Skin of body (tissue), 2 donors: ENCODE data around the gene FRMD6. TPM values are rescaled to one million over a fixed set of nuclear protein-coding genes. Genes with fewer than 3 reads are reported as not detected.
"Not testable (repeated sequence)": the region's sequence is repeated elsewhere in the genome, so short reads cannot be mapped to it uniquely, and the experiment has no call there.

Source experiments
- DNase-seq: peaks from one replicate; lab custom pipeline; 2025; lab: John Stamatoyannopoulos, UW
- total RNA-seq: library from RNA; depleted of rRNA; stranded (reverse); fragments of >200 nt; gene quantifications from one replicate; pipeline ENCODE4 v1.2.3, GENCODE V29; 2014

FRMD6 gene
- total RNA-seq, 1 donor from 2014 or later = 109 TPM

DNA sequence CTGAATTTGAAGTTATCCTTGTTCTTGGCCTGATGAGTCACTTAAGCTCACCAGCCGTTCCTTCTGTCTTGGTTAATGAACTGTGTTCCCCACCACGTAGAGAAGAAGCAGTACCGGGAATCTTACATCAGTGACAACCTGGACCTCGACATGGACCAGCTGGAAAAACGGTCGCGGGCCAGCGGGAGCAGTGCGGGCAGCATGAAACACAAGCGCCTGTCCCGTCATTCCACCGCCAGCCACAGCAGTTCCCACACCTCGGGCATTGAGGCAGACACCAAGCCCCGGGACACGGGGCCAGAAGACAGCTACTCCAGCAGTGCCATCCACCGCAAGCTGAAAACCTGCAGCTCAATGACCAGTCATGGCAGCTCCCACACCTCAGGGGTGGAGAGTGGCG is 68.2 kb downstream of the FRMD6 start:
- no peak for DNase-seq

DNA sequence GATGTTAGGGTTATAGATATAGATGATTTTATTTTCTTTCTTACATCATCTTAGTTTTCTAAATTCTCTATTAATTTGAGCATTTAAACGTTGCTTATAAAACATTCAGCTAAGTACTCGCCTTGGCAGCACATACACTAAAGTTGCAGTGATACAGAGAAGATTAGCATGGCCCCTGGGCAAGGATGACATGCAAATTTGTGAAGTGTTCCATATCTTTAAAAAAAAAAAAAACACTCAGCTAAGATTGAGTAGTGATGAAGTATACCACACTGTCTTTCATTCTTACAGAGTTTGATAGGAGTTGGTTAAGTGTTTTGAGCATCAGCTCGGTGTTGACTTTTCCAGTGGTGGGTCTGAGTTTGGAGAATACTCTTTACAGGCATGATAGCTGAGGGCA is 72.3 kb downstream of the FRMD6 start:
- DNase-seq = no peak

DNA sequence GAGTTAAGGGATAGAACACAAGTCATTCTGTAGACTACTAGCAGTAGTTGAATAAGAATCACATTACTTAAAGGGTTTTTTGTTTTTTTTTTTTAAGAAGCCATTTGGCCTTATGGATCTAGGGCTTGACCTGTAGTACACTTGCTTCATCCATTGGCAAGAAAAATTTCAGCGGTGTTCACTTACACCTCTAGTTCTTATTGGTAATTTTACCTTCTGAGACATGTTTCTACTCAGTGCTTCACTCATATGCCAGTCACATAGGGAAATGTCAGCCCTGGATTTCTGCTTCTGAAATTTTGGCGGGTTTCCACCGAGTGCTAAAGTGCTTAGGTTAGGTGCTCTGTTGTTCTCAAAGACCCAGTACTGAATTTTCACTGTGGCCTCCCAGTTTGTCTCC is 72.9 kb downstream of the FRMD6 start:
- DNase-seq = no peak

DNA sequence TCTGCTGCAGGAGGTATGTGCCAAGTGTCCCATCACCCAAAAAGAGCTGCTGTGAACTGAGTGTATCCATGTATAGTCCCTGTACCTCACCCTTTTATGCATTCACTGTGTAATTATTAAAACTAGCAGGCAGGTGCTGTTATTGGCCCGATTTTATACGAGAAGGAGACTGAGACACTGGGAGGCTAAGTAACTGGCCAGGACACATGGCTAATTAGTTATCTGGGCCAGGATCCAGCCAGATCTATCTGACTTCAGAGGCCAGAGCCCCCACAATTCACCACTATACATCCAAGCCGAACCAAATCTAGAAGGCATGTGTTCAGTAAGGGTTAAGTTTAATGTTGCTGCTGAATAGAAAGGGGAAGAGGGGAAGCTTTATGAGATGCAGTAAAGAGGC is 73.4 kb downstream of the FRMD6 start:
- DNase-seq = no peak

DNA sequence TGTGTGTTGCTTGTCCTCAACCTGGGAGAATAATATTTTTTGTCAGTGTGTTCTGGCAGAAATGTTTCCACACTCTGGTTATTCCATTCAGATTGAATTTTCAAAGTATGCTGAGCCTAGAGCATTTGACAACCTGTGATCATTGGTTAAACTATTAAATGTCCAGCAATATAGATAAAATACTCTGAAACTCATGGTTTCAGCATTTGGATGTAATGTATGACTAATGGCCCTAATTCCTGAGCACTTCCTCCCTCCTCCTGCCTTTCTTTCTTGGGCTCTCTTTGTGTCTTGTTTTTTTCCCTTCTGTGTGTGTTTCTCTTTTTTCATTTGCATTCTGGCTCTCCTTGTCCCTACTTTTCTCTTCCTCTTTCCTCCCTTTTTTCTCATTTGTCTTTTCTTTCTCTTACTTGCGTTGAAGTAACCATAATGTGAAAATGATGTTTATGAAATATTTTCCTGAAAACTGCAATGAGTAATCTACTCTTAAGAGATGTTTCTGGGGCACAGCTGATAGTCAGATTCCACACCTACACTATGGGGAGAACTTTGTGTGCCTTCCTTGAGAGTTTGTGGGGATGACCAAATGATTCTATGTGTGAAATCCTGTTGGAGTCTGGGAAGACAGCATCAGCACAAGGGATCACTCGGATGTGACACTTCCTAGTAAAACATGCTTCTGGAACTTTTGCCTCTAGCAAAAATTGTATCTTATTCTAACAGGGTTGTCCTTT is 74.6 kb downstream of the FRMD6 start:
- DNase-seq = no peak

DNA sequence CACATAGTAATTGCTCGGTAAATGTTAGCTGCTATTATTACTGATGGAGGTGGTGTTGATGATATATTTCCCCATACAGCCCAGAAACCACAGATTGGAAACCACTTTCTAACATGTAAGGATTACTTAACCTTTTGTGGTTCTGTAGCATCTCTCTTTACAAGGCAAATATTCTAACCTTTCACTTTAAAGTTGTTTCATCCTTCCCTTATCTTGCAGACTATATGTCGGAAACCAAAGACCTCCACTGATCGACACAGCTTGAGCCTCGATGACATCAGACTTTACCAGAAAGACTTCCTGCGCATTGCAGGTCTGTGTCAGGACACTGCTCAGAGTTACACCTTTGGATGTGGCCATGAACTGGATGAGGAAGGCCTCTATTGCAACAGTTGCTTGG is 75.8 kb downstream of the FRMD6 start:
- DNase-seq = no peak

DNA sequence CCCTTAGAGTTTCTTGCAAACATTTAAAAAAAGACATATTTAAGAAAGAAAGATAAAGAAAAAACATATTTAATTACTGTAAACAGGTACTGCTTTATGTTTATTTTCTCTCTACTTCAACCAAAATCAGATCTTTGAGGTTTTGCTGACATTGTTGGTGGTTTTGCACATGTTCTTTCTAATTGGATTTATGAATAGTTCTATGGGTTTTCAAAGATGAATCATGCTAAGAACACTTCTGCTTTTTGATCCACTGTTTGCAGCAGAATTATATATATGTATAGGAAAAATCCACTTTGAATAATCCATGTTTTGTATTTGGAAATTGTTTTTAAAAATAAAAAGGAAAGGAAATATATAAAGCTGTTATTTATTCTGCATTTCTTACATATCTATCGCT is 78.4 kb downstream of the FRMD6 start:
- DNase-seq = no peak

DNA sequence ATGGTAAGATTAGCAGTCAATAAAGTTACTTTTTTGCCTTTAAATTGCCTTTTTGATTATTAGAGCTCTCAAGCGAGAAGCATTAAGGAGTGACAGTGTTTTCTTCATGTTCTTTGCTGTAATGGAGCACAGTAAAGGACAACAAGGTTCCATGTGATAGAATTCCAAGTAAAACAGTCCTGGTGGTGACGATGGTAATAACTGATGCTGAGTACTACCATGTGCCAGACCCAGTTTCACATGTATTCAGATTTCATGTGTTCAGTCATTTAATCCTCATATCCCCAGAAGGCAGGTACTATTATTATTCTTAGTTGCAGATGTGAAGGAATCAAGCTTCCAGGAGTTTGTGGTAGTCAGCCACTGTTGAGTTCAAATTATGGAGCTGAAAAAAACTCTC is 79.0 kb downstream of the FRMD6 start:
- no peak for DNase-seq

DNA sequence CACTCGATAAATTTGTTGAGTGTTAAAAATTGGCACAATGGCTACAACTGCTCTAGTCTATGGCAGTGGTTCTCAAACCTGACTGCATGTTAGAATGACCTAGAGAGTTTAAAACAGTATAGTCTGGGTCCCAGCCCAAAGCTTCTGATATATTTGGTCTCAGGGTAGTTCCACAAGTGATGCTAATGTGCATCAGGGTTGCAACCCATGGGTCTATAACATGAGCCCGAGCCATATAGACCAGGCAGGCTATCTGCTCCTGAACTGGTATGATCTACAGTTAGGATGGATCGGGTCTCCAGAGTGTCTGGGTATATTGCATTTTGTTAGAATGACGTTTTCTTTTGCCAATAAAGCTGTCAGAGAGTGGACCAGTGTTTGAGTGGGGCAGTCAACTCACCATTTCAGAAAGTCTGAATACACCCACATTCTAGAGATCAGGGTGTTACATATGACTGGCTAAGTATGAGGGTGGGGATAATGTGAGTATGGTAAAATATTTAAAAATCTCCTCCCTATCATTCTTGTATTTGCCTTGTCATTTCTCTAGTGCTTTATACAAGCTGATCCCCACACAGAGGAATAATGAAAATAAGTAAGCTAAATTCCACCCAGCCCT is 80.9 kb downstream of the FRMD6 start:
- DNase-seq = no peak

DNA sequence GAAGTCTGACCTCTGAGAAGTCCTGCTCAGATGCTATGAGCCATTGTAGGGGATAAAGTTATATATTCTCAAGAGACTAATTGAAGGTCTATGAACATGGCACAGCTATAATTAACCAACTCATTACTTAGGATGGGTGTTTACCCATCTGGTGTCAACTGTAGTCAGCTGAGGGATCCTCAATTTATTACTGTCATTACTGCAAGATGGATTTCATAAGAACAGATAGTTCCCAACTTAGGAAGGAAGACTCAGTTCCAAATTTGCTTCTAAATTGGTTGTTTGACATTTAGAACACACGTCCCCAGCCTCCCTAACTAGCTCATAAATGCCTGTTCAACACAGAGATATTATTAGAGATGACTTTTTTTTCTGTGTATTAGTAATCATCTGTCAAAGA is 81.4 kb downstream of the FRMD6 start:
- DNase-seq = no peak

DNA sequence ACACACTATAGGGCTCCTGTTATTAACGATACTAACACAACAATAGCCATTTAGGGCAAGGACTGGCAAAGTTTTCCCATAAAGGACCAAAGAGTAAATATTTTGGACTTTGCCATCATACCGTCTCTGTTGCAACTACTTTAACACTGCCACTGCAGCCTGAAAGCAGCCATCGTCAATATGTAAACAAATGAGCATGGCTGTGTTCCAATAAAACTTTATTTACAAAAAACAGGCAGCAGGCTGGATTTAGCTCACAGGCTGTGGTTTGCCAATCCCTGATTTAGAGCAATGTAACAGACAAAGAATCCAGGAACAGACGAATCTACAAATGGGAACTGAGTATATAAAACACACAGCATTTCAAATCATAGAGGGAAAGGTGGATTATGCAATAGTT is 84.1 kb downstream of the FRMD6 start:
- DNase-seq = no peak

DNA sequence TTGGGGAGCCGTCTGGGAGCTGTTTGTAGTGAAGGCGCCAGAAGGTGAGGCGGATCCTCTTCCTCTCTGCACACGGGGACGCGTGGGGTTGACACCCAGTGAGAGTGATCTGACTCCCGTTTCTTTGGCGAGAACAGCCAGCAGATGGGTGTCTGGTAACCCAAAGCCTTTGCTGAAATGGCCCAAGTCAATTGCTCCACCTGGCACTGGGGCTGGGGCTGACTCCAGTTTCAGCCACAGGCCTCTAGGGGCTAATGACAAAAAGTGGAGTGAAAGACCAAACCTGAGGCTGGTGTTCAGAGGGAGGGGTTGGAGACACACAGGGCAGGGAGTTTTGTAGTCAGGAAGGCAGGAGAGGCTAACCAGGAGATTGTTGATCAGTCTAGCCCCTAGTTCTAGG is 87.0 kb downstream of the FRMD6 start:
- DNase-seq = no peak

DNA sequence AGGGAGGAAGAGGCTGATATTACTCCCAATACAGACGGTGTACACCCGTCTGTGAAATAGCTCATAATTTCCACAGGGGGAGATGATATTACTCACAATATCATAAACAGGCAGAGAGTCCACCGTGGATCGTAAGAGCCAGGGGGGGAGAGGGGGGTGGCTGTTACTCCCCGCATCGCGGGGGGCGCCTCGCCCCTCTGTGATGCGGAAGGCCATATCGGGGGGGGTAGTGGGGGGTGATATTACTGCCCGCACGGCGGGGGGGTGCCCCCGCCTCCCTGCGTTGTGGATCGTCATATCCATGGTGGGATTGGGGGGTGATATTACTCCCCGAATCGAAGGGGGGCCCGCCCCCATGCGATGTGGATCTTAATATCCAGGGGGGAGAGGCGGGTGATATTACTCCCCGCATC is 91.9 kb downstream of the FRMD6 start:
- no peak for DNase-seq

DNA sequence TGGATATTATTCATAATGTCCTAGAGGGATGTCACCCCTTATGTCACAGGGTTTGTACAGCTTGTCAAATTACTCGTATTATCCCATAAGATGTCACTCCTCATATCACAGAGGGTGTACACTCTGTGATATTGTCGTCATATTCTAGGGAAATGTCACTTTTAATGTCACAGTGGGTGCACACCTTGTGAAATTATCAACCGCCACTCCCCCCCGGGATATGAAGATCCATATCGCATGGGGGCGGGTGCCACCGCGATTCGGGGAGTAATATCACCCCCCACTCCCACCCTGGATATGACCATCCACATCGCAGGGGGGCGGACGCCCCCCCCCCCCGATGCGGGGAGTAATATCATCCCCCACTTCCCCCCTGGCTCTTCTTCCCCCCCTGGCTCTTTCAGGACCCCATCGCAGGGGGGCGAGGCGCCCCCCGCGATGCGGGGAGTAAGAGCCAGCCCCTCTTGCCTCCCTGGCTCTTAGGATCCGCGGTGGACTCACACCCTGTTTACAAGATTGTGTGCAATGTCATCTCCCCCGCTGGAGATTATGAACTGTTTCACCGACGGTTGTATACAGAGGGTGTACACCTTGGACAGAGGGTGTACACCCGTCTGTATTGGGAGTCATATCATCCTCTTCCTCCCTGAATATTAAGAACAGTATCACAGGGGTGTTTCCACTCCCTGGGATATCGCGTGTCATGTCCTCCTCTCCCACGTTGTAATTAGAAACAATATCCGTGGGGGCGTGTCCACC is 92.8 kb downstream of the FRMD6 start:
- DNase-seq = no peak

DNA sequence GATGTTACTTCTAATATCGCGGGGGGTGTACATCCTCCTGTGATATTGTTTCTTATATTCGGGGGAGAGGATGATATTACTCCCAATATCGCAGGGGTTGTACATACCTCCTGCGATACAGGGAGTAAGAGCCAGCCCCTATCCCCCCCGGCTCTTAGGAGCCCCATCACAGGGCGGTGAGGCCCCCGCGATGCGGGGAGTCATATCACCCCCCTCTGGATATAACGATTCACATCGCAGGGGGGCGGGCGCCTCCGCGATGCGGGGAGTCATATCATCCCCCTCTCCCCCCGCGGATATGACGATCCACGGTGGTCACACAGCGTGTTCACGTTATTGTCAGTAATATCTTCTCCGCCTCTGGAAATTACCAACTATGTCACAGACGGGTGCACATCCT is 95.1 kb downstream of the FRMD6 start:
- DNase-seq = not testable (repeated sequence)

DNA sequence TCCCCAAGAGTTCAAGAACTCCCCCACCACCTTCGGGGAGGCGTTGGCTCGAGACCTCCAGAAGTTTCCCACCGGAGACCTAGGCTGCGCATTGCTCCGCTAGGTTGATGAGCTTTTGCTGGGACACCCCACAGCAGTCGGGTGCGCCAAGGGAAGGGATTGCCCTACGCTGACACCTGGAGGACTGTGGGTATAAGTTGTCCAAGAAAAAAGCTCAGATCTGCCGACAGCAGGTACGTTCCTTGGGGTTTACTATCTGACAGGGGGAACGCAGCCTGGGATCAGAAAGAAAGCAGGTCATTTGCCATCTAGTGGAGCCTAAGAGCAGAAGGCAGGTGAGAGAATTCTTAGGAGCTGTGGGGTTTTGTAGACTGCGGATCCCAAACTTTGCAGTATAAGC is 98.8 kb downstream of the FRMD6 start:
- DNase-seq = no peak

DNA sequence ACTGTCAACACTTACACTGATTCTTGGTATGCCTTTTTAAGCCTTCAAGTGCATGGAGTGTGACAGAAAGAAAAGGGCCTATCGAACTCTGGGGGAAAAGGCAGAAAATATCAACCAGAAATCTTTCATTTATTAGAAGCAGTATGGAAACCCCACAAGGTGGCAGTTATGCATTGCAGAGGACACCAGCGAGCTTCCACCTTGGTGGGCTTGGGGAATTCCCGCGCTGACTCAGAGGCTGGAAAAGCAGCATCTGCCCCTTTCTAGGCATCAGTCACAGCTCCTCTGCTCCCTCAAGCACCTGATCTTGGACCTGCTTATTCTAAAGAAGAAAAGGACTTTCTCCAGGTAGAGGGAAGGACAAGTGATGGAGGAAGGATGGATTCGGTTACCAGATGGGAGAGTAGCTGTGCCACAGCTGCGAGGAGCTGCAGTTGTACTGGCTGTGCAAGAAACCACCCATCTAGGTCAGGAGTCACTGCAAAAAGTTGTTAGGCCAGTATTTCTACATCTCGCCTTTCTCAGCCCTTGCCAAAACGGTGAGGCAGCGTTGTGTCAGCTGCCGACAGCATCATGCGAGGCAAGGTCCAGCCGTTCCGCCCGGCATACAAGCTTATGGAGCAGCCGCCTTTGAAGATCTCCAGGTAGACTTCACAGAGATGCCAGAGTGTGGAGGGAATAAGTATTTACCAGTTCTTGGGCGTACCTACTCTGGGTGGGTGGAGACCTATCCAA is 100.1 kb downstream of the FRMD6 start:
- not testable (repeated sequence) for DNase-seq

DNA sequence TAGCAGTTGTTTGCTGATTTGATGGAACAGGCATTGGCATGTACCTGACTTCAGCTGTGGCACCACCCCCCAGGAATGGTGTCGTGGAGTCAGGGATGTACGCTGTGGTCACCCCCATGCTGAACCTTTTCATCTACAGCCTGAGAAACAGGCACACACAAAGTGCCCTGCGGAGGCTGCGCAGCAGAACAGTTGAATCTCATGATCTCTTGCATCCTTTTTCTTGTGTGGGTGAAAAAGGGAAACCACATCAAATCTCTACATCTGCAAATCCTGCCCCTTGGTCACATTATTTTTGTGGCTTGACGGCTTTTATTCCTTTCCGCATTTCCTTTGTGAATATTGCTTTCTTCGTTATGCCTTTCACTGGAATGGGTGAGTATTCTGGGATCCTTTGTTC is 106.0 kb downstream of the FRMD6 start:
- DNase-seq = not testable (repeated sequence)

DNA sequence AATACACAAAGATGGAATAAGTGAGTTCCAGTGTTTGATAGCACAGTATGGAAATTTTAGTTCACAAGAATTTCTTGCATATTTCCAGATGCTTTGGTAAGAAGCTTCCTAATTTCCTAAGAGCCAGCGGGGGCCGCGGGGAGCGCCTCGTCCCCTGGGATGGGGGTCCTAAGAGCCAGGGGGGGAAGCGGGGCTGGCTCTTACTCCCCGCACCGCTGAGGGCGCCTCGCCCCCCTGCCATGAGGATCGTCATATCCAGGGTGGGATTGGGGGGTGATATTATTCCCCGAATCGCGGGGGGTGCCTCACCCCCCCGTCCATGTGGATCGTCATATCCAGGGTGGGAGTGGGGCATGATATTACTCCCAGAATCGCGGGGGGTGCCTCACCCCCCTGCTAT is 108.2 kb downstream of the FRMD6 start:
- DNase-seq = no peak

DNA sequence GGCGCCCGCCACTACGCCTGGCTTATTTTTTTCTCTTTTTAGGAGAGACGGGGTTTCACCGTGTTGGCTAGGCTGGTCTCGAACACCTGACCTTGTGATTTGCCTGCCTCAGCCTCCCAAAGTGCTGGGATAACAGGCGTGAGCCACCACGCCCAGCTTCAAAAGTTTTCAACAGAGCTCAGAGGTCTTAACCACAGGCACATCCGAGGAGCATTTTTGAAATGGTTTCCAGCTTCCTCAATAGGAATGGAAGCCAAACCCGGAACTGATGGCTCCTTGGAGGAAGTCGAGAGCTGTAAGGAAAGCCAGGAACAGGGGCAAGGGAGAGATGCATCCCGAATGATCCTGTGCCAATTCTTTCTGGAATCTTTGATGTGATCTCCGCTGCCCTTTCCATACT is 114.0 kb downstream of the FRMD6 start:
- not testable (repeated sequence) for DNase-seq

DNA sequence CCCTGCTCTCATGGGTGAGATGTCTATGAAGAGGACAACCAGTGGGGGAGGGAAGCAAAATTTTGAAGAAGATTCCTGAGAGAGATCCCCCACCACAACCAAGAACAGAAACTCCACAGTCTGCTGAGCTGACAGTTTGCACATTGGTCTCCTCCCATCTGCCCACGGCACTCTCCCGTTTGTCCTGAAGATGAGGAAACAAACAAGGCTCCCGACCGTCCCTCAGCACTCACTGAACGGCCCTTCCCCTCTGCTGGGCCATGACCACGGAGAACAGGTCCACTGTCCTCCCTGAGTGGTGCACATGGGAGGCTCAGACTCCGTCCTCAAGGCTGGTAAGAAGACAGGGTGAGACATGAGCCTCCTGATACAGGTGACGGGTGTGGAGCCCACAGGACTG is 114.9 kb downstream of the FRMD6 start:
- DNase-seq = not testable (repeated sequence)

DNA sequence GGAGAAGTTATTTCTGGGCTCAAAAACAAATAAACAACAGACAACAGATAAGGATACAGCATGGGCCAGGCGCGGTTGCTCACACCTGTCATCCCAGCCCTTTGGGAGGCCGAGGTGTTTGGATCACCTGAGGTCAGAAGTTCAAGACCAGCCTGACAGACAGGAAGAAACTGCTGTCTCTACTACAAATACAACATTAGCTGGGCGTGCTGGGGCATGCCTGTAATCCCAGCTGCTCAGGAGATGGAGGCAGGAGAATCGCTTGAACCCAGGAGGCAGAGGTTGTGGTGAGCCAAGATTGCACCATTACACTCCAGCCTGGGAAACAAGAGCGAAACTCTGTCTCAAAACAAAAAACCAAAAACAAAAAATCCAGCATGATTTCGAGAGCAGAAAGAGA is 117.6 kb downstream of the FRMD6 start:
- DNase-seq = not testable (repeated sequence)
